IMR-90 (cell line): ENCODE data around the gene CENPS.

Experiments used
- BHLHE40 ChIP-seq: fragments of 150-350 bp; IDR thresholded peaks from 2 replicates; pipeline ENCODE4 v1.6.1; 2016; ENCODE audit warnings: mild to moderate bottlenecking, low read depth, low read length
- CEBPB ChIP-seq: IDR thresholded peaks from 2 replicates; pipeline ENCODE4 v1.6.1; 2012; ENCODE audit warnings: low read depth, low read length, improper control_type of control experiment
- CTCF ChIP-seq: conservative IDR thresholded peaks from 2 replicates; pipeline ENCODE4 v1.5.1; 2012; ENCODE audit warnings: mild to moderate bottlenecking, low read depth, low read length, improper control_type of control experiment
- FOS ChIP-seq: fragments of 150-350 bp; IDR thresholded peaks from 2 replicates; pipeline ENCODE4 v1.6.1; 2016; ENCODE audit warnings: low read depth, low read length
- MAZ ChIP-seq: IDR thresholded peaks from 2 replicates; pipeline ENCODE4 v1.6.1; 2012; ENCODE audit warnings: low read depth, mild to moderate bottlenecking, low read length, improper control_type of control experiment, moderate library complexity, borderline replicate concordance
- MXI1 ChIP-seq: IDR thresholded peaks from 2 replicates; pipeline ENCODE4 v1.6.1; 2012; ENCODE audit warnings: low read depth, mild to moderate bottlenecking, low read length, moderate library complexity, borderline replicate concordance
- NFE2L2 ChIP-seq: fragments of 150-350 bp; IDR thresholded peaks from 2 replicates; pipeline ENCODE4 v1.6.1; 2016; ENCODE audit warnings: low read depth, mild to moderate bottlenecking, low read length
- POLR2A ChIP-seq: IDR thresholded peaks from 2 replicates; pipeline ENCODE4 v1.6.1; 2012; ENCODE audit warnings: mild to moderate bottlenecking, low read depth, low read length
- RAD21 ChIP-seq: IDR thresholded peaks from 2 replicates; pipeline ENCODE4 v1.6.1; 2012; ENCODE audit warnings: low read length, improper control_type of control experiment
- RCOR1 ChIP-seq: IDR thresholded peaks from 2 replicates; pipeline ENCODE4 v1.6.1; 2012; ENCODE audit warnings: mild to moderate bottlenecking, low read length, improper control_type of control experiment; ENCODE audit not compliant: insufficient replicate concordance
- RFX5 ChIP-seq: IDR thresholded peaks from 2 replicates; pipeline ENCODE4 v1.8.0; 2012; ENCODE audit warnings: low read depth, mild to moderate bottlenecking, low read length, moderate library complexity
- SMC3 ChIP-seq: fragments of 150-350 bp; IDR thresholded peaks from 2 replicates; pipeline ENCODE4 v1.6.1; 2016; ENCODE audit warnings: low read depth, mild to moderate bottlenecking, antibody characterized with exemption, low read length, moderate library complexity
- TF ChIP-seq, protein P1 (sequence below): fragments of 150-350 bp; IDR thresholded peaks from 2 replicates; pipeline ENCODE4 v1.6.1; 2017; ENCODE audit warnings: mild to moderate bottlenecking, antibody characterized with exemption, low read length, low read depth
- TF ChIP-seq, protein P2 (sequence below): fragments of 150-350 bp; IDR thresholded peaks from 2 replicates; pipeline ENCODE4 v1.6.1; 2016; ENCODE audit warnings: low read depth, mild to moderate bottlenecking, low read length, moderate library complexity, borderline replicate concordance

DNA sequence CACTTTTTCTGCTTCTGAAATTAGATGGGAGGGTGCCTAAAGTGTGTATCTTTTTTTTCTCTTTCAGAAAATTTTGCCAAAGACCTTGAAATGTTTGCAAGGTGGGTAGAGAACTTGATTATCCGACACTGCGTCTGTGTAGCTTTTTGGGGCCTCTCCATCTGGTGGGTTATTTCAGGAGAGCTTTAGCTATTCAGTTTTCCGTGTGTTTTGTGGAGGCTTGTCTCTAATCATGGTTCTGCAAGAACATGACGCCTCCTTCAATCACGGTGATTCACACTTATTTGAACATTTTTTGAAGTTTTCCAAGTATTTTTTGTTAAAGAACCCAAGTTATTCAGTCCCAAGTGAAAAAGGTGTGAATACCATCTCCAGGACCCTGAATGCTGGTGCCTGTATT lies 4.4 kb downstream of the CENPS start:
- TF ChIP-seq CTCF, result no peak
- no peak for TF ChIP-seq SMC3
- TF ChIP-seq, protein P1, sequence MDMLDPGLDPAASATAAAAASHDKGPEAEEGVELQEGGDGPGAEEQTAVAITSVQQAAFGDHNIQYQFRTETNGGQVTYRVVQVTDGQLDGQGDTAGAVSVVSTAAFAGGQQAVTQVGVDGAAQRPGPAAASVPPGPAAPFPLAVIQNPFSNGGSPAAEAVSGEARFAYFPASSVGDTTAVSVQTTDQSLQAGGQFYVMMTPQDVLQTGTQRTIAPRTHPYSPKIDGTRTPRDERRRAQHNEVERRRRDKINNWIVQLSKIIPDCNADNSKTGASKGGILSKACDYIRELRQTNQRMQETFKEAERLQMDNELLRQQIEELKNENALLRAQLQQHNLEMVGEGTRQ, result no peak
- no peak for TF ChIP-seq POLR2A
- TF ChIP-seq NFE2L2, result no peak
- TF ChIP-seq, protein P2, sequence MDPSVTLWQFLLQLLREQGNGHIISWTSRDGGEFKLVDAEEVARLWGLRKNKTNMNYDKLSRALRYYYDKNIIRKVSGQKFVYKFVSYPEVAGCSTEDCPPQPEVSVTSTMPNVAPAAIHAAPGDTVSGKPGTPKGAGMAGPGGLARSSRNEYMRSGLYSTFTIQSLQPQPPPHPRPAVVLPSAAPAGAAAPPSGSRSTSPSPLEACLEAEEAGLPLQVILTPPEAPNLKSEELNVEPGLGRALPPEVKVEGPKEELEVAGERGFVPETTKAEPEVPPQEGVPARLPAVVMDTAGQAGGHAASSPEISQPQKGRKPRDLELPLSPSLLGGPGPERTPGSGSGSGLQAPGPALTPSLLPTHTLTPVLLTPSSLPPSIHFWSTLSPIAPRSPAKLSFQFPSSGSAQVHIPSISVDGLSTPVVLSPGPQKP, result no peak
- no peak for TF ChIP-seq RFX5
- no peak for TF ChIP-seq RAD21
- TF ChIP-seq MXI1, result no peak
- TF ChIP-seq RCOR1, result no peak
- TF ChIP-seq MAZ, result no peak
- TF ChIP-seq FOS, result no peak
- no peak for TF ChIP-seq CEBPB
- TF ChIP-seq BHLHE40, result no peak
